ENCODE measurements around the gene B4GALNT3.

Gene B4GALNT3

GRCh38 chr12:541676-542324, 82.1 kb downstream of the B4GALNT3 start:
- DNase-seq = no peak

GRCh38 chr12:542395-543113, 82.8 kb downstream of the B4GALNT3 start:
- no peak for DNase-seq

GRCh38 chr12:543114-543451, 83.3 kb downstream of the B4GALNT3 start:
- no peak for DNase-seq

- DNase-seq = no peak
Measured at GRCh38 chr12:544142-544541, 84.4 kb downstream of the B4GALNT3 start.

- no peak for DNase-seq
Measured at GRCh38 chr12:544941-545635, 85.3 kb downstream of the B4GALNT3 start.

GRCh38 chr12:545835-546234, 86.1 kb downstream of the B4GALNT3 start:
- no peak for DNase-seq

- DNase-seq = no peak
Measured at GRCh38 chr12:546265-546919, 86.7 kb downstream of the B4GALNT3 start.

GRCh38 chr12:546920-547845, 87.4 kb downstream of the B4GALNT3 start:
- DNase-seq = no peak

GRCh38 chr12:547883-548470, 88.2 kb downstream of the B4GALNT3 start:
- no peak for DNase-seq

- no peak for DNase-seq
Measured at GRCh38 chr12:549476-550082, 89.8 kb downstream of the B4GALNT3 start.

GRCh38 chr12:550473-551260, 90.9 kb downstream of the B4GALNT3 start:
- DNase-seq = no peak

- no peak for DNase-seq
Measured at GRCh38 chr12:552466-552865, 92.7 kb downstream of the B4GALNT3 start.

- no peak for DNase-seq
Measured at GRCh38 chr12:553216-554000, 93.7 kb downstream of the B4GALNT3 start.

GRCh38 chr12:554001-554285, 94.2 kb downstream of the B4GALNT3 start:
- DNase-seq = no peak

- DNase-seq = no peak
Measured at GRCh38 chr12:556498-556897, 96.8 kb downstream of the B4GALNT3 start.

- no peak for DNase-seq
Measured at GRCh38 chr12:558580-558979, 98.8 kb downstream of the B4GALNT3 start.

- no peak for DNase-seq
Measured at GRCh38 chr12:559208-559905, 99.6 kb downstream of the B4GALNT3 start.

- DNase-seq = no peak
Measured at GRCh38 chr12:559906-560455, 100.2 kb downstream of the B4GALNT3 start.

- no peak for DNase-seq
Measured at GRCh38 chr12:560691-561390, 101.1 kb downstream of the B4GALNT3 start.

Measured in NCI-H2081 treated with DMSO at 0.1 percent for 48 hours (cell line).